ENCODE results near the gene PREB. TPM values are rescaled to one million over a fixed set of nuclear protein-coding genes. Genes with fewer than 3 reads are reported as not detected.
A peak's percentile ranks its signal among the peaks of the same experiment; 100 is the strongest.

PREB gene
- total and polyA plus RNA-seq, 2 of the 13 experiments (the other 11 are each of a cell fraction or from before 2014, with no cell fraction given): 112 to 192 TPM

- TF ChIP-seq ZNF446 (CRISPR knock-in tag; IDR thresholded peaks at IDR 0.05) (no peak), TEAD2 (CRISPR knock-in tag; IDR thresholded peaks at IDR 0.05) (no peak), PHF8 (CRISPR knock-in tag; IDR thresholded peaks at IDR 0.05) (peak; percentile 44; the same call in 1 of the 2 replicates), PPARG (CRISPR knock-in tag; conservative IDR thresholded peaks at IDR 0.05) (peak; percentile 46), PRPF4 (IDR thresholded peaks at IDR 0.05; ENCODE audit: low read depth, low read length, poor library complexity, severe bottlenecking) (no peak), LRRFIP1 (CRISPR knock-in tag; conservative IDR thresholded peaks at IDR 0.05) (no peak), GMEB1 (CRISPR knock-in tag; IDR thresholded peaks at IDR 0.05; ENCODE audit: borderline replicate concordance) (peak; percentile 68), ZSCAN21 (CRISPR knock-in tag; IDR thresholded peaks at IDR 0.05; ENCODE audit: borderline replicate concordance) (peak; percentile 96), NFE2L1 (CRISPR knock-in tag; IDR thresholded peaks at IDR 0.05; ENCODE audit: borderline replicate concordance) (no peak), ZKSCAN1 (IDR thresholded peaks at IDR 0.05; ENCODE audit: low read length) (no peak), THAP11 (CRISPR knock-in tag; IDR thresholded peaks at IDR 0.05) (peak; percentile 85), CEBPG (CRISPR knock-in tag; IDR thresholded peaks at IDR 0.05) (peak; percentile 38; the same call in 1 of the 2 replicates), ZNF30 (CRISPR knock-in tag; IDR thresholded peaks at IDR 0.05) (no peak), CREM (IDR thresholded peaks at IDR 0.05) (peak; percentile 47; the same call in 1 of the 2 replicates), CREM (CRISPR knock-in tag; IDR thresholded peaks at IDR 0.05) (no peak), MNT (IDR thresholded peaks at IDR 0.05) (peak; percentile 49), RFXANK (CRISPR knock-in tag; IDR thresholded peaks at IDR 0.05) (0 out of 2 replicates have a peak, but pooled peaks have one; percentile 61), ZNF616 (CRISPR knock-in tag; IDR thresholded peaks at IDR 0.05; ENCODE audit: low read depth) (peak; percentile 83)
- TF ChIP-seq, protein P1, sequence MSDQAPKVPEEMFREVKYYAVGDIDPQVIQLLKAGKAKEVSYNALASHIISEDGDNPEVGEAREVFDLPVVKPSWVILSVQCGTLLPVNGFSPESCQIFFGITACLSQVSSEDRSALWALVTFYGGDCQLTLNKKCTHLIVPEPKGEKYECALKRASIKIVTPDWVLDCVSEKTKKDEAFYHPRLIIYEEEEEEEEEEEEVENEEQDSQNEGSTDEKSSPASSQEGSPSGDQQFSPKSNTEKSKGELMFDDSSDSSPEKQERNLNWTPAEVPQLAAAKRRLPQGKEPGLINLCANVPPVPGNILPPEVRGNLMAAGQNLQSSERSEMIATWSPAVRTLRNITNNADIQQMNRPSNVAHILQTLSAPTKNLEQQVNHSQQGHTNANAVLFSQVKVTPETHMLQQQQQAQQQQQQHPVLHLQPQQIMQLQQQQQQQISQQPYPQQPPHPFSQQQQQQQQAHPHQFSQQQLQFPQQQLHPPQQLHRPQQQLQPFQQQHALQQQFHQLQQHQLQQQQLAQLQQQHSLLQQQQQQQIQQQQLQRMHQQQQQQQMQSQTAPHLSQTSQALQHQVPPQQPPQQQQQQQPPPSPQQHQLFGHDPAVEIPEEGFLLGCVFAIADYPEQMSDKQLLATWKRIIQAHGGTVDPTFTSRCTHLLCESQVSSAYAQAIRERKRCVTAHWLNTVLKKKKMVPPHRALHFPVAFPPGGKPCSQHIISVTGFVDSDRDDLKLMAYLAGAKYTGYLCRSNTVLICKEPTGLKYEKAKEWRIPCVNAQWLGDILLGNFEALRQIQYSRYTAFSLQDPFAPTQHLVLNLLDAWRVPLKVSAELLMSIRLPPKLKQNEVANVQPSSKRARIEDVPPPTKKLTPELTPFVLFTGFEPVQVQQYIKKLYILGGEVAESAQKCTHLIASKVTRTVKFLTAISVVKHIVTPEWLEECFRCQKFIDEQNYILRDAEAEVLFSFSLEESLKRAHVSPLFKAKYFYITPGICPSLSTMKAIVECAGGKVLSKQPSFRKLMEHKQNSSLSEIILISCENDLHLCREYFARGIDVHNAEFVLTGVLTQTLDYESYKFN (CRISPR knock-in tag; conservative IDR thresholded peaks at IDR 0.05): peak; percentile 99
- TF ChIP-seq, protein P2, sequence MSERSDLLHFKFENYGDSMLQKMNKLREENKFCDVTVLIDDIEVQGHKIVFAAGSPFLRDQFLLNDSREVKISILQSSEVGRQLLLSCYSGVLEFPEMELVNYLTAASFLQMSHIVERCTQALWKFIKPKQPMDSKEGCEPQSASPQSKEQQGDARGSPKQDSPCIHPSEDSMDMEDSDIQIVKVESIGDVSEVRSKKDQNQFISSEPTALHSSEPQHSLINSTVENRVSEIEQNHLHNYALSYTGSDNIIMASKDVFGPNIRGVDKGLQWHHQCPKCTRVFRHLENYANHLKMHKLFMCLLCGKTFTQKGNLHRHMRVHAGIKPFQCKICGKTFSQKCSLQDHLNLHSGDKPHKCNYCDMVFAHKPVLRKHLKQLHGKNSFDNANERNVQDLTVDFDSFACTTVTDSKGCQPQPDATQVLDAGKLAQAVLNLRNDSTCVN (CRISPR knock-in tag; IDR thresholded peaks at IDR 0.05; ENCODE audit: borderline replicate concordance): peak; percentile 68; the same call in 1 of the 2 replicates
These were observed 41.6 kb downstream of the PREB start (continued) for GRCh38 chr2:27092696-27093429.

All from HepG2 (cell line).